ENCODE measurements around the gene HOXA13.

The HOXA13 gene

DNA sequence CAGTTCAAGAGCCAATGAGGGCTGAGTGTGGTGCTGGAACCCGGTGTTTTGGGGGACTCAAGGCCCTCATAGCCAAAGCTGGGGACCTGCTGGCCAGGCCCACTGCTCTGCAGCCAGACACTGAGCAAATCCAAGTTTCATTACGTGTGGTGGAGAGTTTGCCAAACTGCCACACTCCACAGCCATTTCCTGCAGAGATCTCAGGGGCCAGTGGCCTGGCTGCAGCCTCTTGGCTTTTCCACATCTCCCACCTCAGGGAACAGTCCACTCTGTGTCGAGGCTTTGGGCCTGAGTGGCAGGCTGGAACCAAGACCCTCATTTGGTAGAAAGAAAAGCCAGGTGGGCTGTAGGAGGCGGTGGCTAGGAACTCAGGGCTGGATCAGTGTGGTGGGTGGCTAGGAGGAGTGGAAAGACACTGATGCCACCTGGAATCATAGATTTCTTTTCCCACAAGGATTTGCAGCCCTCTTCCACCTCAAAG, 18.1 kb downstream of the HOXA13 start:
- DNase-seq (ENCODE audit: low spot score) = no peak

DNA sequence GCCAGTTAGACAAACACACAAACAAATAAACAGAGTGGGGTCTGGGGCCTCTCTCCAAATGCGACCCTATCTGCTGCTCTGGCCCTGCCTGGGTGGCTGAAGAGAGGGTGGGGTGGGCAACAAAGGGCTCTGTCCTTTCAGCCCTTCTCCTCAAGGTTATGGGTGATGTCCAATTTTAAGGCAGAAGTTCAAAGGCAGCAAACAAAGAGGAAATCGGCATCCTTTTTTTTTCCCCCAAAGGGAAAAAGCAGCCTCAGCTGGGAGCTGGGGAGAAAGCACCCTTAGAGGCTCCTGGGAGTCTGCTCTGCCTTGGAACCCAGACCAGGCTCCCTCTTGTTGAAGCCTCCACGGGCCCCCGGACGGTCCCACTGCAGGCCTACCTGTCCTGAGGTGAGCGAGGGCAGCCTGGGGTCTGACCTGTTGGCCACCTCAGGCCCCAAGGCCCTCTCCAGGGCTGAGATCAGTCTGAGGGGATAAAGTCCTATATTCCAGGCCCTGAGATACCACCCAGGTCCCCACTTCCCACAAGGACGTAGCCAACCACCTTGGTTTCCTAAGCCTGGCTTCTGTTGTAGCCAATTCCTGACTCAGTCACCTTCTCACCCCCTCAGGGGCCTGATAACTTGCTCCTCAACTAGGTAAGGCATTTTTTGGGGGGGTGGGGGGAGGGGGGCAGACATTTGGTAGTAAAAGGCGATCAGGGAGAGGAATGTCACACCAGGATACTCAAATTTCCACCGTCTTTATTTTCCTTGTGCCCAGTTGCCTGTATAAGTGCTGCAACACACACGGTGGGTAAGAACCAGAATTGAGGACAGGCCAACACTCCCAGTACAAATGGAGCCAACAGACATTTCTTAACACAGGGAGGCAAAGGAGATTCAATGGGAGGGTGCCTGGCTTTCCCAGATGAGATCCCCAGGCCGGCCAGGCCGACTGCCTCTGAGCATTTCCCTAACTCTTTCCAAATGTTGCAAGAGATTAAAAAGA, 19.2 kb downstream of the HOXA13 start:
- no peak for DNase-seq (ENCODE audit: low spot score)

DNA sequence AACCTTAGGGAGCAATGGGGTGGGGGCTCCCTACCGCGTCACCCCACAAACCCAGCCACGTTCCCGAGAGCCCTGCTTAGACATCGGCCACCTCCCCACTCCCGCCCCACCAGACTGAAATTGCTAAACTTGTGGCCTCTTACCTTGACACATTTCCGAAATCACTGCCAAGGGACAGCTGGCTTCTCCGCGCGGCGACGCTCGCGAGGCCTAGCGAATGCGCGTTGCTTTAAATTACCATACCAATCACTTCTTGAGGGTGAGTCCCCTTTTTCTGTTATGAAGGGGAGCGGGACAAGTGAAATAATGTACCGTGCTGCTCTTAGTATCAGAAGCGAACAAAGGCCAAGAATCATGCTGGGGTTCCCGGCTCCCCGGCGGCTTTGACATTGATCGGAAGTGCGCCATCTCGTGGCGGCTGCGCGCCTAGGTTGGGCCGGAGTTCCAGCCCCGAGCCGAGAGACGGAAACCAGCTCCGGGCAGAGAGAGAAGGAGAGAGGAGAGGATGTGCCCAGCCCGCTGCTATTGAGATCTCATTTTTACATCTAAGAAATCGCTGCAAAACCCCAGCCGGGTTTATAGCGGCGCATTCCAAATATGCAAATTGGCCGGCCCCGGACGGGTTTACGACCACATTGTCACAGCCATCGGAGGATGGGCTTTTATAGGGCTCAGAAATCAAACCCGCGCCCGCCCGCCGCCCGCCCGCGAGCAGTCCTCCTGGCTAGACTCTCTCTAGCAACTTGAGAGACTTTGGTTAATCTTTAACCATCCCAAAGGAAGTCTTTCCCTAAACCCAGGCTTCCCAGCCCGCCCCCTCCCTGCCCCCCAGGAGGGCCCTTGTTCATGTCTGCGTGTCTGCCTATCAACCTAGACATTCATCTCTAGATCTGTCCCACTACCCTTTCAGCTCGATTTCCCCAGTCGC, 20.1 kb downstream of the HOXA13 start:
- DNase-seq (ENCODE audit: low spot score) = peak; percentile 82

DNA sequence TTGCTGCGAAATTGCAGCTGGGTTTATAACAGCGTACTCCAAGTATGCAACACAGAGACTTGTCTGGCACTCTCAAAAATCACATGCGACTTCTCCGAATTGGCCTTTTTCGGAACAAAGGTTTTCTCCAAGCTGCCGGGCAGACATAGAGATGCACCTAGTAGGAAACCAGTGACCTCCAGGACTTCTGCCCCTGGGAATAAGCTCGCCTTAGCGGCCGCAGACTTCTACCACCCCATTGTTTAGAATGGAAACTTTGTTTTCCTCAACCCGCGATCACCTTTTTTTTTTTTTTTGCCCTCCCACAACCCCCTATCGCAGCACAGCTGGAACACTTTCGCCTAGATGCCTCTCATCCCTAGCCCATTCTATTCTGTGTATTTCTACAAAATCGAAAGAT, 20.9 kb downstream of the HOXA13 start:
- DNase-seq (ENCODE audit: low spot score) = peak; percentile 39

DNA sequence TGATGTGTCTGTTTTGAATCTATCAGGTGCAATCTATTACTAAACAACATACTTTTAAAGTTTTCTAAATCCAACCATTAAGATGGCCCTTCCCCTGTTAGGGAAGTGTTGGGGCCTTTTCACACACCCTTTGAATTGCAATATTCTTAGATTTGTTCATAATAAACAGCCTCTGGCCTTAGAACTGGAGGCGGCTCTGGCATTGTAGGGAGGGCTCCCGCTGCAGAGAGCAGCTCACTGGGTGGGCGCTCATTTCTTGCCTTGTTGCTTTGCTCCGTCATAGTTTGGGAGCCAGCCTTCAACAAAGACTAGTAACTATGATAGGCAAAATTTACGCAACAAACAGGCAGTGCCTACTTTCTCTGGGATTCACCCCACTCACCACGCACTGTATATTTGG, 21.5 kb downstream of the HOXA13 start:
- DNase-seq (ENCODE audit: low spot score) = peak; percentile 64

DNA sequence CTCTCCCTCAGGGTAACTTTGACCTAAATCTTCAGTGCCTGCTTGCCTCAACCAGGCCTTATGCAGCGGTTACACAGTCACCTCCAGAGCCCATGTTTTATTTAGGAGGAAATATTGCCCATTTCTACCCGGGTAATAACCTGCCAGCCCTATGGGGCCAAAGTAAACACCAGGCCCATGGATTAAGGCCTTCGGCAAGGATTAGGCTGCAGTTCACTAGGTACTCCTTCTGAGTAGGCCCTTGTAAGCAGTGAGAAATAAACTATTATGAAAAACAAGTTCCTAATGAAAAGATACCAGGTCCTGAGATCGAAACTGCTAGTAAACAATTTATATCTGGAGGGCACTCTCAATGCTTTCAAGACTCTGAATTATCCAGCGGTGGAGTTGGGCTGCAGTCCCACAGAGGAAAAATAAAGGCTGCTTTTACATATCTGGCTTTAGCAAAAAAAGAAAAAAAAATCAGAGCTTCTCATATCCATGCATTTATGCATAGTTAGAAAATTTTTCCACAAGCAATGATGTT, 22.0 kb downstream of the HOXA13 start:
- no peak for DNase-seq (ENCODE audit: low spot score)

DNA sequence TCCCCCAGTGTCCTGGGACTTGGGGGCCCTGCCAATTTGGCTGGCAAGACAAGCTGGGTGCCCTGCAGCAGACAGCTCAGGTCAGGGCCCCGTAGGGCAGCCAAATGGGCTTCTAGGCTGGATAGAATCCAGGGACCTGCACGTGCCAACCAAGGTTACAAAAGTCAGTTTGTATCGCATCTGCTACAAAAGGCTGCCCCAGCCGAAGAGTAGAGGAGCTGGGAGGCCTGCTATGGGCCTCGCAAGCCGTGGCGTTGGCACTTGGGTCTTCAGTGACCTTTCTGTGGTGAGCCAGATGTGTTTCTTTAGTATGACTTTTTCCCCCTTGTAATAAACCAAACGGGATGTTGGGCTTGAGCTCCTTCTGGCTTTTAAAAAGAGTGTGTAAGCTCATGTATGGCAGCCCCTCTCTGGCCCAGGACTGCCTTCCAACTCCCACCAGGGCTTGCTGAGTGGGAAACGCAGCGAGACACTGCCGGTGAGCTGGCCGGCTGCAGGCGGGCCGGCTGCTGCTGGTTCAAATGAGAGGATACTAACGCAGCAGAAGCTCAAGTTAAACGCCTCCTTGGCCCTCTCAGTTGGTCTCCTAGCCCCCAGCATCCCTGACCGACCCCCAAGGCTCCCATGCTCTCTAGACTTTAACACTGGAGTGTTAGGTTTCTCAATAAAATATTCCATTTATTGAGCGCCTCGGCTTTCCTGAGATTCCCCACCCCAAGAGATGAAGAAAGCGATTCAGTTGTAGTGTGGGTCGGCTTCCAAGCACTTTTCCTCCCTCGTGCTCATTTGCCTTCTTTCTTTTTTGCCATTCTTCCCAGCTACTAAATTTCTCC, 22.7 kb downstream of the HOXA13 start:
- no peak for DNase-seq (ENCODE audit: low spot score)

DNA sequence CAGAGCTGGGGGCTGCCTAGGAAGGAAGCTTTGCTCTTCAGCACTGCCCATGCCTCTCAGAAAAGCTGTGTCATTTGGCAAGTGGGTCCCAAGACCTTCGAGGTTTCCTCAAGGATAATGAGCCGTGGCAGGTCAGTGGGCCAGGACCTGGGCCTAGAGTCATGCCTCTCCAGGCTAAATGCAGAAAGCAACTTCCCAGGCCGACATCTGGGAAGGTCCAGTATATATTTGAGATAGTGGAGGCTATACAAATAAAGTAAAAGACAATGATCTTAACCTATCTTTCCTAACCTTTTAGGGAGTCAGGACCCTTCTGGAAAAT, 23.4 kb downstream of the HOXA13 start:
- DNase-seq (ENCODE audit: low spot score) = no peak

DNA sequence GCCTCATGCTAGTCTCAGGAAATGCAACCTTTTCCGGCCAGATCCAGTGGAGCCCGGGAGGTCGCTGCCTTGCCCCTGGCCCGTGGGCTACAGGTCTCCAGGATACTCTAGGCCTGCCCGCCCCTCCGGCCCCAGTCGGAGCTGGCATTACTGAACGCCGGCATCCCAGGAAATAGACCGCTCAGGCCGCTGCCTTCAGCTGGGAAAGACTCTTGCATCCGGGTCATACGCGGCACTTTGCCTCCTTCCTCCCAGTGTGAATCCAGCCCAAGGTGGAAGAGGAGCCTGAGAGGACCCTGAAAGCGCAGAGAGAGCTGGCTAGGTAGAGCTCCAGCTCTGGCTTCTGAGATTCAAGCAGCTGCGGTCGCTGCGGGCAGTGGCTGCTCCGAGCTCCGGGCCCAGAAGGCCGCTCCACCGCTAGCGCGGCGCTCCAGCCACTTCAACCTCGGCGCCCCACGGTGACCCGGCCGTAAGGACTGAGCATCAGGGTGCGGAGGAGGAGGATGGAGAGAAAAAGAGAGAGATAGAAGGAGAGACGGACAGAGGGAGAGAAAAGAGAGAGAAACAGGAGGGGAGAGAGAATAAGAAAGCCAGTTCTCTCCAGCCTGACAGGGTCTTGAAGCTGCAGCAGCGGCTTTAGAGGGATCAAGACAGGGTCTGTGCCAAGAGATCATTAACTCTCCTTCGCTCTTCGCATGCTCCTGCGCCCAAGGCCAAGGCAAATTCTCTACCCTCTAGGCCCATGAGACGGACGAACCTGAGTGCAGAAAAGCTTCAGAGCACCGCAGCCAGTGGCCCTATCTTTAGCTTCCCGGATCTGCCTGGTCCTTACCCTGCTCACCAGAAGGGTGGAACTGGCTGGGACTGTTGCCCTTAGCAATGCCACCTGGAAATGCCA, 24.0 kb downstream of the HOXA13 start:
- no peak for DNase-seq (ENCODE audit: low spot score)

DNA sequence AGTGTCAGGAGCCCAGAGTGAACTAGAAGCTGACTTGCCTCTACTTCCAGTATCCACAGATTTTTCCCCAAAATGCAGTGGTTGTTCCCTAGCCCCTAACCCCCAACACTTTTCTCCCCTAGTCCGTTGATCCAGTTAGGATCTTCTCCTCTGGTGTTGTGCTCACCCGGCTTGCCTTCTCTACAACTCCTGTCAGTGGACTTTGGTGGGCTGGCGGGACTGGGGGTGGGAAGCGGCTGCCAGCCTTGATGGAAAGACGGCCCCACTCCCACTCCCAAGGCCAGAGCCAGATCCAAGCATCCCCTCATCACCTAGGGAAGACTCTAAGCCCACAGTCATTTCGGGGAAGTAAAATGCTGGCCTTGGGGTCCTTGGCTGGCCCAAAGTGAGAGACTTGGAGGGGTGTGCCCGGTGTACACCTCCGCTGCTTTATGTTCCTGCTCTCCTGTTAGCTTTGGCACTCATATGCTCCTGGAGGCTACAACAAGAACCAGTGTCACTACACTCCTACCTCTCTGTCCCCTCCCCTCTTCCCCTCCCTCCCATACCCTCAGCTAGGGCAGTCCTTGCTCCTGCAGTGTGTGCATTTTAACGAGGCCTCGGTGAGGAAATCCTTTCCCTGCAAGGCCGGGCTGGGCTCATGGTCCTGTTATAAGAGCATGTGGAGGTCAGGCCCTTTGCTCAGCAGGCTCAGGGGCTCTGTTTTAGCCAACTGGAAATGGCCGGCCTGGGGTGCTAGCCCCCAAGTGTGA, 24.8 kb downstream of the HOXA13 start:
- no peak for DNase-seq (ENCODE audit: low spot score)

DNA sequence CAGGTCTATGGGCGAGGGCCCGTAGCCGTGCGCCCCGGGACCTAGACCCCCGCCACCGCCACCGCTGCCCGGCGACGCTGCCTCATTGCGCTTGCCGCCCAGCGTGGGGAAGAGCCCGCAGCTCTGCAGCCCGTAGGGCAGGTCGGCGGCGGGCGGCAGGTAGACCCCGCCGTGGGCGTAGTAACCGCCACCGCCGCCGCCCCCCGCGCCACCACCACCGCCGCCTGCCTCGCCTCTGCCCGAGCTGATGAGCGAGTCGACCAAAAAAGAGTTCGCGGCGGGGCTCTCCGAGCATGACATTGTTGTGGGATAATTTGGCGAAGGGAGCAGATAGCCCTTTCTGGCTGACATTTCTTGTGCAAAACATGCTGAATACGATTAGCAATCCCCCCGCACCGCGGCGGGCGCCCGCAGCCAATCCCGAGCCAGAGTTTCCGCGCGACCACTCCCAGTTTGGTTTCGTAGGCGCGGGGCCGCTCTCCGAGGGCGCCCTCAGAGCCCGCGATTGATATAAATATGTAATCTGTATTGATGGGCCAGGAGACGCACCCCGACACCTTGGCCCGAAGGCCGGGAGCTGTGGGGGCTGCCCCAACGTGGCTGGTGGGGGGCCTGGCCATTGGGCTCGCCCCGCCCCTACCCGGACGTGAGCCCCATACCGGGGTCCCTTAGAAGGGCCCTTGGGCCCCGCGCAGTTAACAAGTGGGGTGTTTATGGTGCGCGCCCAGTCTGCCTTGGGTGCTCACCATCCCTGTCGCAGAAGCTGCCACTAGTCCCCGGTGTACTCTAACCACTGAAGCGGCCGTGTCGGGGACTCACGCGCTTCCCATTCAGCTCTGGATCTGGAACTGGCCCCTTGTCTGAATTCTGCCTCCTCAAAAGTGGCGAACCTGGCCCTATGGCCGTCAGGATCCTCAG, 25.7 kb downstream of the HOXA13 start, which contains the start of gene HOXA10:
Gene HOXA10, minus strand, starts transcription at position 365 of the 918 bp plus-strand sequence. Its CDS starts 14 bp downstream, at position 351.
- no peak for DNase-seq (ENCODE audit: low spot score)

DNA sequence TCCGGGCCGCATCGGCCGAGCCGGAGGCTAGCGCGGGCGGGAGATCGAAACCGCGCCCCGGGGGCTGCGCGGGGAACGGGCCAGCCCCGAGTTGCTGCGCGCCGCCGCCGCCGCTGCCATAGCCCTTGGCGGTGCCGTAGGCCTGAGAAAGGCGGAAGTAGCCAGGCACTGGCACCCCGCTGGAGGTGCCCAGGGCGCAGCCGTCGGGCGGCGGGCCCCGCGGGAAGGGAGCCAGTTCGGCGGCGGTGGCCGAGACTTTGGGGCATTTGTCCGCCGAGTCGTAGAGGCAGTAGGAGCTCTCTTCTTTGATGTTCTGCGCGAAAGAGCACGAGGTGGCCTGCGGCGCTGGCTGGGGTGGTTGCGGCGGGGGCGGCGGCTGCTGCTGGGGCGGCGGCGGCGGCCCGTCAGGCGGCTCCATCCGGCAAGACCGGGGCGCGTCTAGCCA, 26.4 kb downstream of the HOXA13 start:
- peak; percentile 54 for DNase-seq (ENCODE audit: low spot score)

DNA sequence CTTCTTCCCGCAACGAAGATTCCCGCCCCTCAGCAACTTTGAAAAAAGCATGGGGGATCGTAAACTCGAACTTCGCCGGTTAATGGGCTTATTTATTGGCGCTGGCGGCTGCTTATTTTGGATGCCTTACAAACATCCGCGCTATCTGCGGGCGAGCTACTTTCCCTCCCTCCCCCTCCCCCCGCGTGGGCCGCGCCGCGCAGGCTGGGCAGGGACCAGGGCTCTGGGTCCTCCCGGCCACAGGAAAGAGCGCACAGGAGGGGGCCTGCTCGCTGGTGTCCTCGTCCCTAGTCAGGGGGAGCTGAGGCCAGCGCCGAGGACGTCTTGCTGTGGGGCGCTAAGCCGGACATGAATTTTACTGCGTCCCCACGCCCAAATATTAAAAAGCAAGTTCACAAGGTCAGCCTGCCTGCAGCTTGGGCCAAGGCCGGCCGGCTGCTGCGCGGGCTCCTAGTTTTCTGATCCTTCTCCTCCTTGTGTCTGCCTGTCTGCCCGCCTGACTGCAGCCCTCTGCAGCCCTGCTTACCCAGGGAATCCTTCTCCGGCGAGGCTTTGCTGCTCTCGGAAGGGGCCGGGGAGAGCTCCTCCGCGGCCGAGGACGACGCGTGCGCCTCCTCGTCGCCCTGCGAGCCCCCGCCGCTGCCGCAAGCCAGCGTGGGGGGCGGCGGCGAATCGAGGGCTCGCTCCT, 26.9 kb downstream of the HOXA13 start:
- DNase-seq (ENCODE audit: low spot score) = peak; percentile 69

DNA sequence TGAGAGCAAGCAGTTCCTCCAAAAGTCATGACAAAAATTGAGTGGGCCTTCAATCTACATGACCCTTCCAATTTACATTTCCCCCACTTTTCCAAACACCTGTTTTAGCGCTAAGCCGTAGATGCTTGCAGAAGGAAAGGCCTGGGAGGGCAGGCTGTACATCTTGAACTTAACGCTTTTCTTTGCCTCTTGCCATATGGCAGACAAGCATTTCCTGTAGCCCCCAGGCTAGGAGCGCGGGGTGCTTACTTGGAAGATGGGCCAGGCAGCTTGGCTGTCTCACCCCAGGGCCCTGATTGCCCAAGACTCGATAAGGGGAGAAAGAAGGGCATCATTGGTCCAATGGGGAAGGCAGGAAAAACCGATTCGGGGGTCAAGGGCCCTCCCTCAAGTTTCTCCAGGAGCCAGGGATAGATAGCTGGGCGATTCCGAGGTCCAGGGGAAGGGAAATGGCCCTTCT, 27.5 kb downstream of the HOXA13 start:
- DNase-seq (ENCODE audit: low spot score) = peak; percentile 70

DNA sequence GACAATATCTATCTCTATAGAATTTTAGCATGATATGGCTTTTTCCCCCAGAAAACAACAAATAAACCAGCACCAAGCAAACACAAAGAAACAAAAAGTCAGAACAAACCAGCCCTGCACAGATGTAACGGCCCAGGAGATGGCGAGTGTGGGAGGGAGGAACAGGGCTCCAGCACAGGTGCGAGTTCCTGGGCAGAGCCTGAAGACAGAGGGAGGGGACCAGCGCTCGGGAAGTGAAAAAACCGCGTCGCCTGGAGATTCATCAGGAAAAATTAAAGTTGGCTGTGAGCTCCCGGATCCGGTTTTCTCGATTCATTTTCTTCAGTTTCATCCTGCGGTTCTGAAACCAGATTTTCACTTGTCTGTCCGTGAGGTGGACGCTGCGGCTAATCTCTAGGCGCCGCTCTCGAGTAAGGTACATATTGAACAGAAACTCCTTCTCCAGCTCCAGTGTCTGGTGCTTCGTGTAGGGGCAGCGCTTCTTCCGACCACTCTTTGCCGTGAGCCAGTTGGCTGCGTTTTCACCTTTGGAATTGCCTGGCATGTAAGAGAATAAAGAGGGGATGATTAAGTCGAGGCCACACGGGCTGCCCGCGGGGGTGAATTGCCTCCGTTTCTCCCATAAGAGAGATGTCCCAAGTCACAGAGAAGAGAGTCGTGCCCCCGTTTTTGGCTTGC, 28.1 kb downstream of the HOXA13 start:
- peak; percentile 69 for DNase-seq (ENCODE audit: low spot score)

DNA sequence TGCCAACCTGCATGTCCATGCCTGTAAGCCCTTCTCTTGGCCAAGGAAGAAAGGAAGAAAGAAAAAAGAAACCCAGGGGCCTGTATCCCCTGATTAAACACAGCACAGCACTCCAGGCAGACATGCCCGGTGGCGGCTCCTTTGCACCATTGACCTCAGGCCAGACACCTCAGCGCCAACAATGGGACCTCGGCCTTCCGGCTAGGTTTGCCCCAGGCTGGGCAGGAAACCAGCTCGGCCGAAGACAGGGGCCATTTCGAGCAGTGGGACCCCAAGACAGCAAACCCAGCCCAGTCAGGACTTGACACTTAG, 28.6 kb downstream of the HOXA13 start:
- DNase-seq (ENCODE audit: low spot score) = peak; percentile 71
